Activated T-cell treated with anti-CD3 and anti-CD28 coated beads, Interleukin-2, amount 50 U/mL, for 1 hour (primary cell): ENCODE measurements around the gene POLD4.

Experiments used
- DNase-seq: peaks from one replicate; pipeline ENCODE4 v3.0.0-alpha.2; 2020

POLD4 gene

DNA sequence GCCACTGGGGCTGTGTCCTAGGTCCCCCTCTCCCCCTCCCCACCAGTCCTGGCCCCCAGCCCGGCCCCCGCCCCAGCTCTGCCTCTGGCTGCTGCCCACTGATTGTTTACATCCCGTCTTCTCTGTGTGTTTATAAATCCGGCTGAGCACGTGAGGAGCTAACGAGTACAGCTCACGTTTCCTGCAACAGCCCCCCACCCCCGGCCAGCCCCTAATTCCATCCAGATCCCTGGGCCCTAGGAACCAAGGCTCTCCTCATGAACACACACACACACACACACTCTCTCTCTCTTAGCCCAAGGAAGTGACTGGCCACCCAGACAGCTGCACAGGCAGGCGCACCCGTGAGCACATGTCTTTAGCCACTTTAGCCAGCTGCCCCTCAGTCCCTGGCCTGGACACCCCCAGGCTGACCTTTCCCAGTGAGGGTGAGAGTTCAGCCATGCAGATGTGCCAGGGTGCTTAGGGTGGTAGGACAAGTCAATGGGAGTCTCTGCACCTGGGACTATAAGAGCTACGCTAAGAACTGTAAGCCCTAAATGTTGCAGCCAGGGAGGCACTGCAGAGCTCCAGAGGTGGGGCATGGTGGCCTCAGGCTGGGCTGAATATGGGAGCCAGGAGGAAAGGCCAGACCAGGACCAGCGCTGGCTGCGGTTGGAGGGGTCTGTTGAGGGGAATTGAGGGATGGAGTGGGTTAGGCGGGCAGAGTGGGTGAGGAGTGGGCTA, 17.2 kb upstream of the POLD4 start:
- no peak for DNase-seq

DNA sequence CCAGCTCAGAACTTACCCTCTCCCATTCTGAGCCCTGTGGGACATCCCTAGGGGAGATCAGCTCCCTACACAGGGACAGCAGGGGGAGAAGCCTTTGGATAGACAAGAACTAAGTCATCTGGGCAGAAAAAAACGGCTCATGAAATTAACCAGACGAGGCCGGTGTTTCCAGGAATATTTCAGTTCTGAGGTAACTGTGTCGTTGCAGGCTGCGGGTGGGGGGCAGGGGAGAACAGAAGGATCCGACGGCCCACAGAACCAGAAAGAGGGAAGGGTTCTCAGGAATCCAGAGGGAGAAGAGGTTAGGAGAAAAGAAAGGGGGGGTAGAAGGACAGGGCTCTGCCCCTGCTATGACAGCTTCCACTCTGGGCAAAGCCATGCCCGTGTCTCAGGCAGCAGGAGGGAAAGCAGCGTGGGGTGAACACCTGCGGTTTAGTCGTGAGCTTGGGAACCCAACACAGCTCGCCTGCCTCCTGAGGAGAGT, 16.5 kb upstream of the POLD4 start:
- DNase-seq = no peak

DNA sequence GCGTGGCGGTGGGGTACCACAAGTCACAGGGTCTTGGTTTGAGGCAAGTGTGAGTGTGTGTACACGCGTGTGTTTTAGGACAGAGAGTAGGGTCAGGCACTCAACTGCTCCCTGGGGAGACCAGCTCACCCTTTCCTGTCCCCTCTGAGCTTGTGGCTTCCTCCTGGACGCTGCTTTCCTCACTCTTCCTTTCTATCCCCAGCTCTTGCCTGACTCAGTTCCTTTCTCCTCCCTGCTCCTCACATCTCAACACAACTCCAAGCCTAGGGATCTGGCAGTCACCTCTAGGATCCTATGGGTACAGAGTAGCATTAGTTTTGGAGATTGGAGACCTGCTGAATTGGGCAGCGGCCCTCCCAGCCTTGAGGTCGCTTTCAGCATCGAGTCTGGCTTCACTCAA, 15.9 kb upstream of the POLD4 start:
- no peak for DNase-seq

DNA sequence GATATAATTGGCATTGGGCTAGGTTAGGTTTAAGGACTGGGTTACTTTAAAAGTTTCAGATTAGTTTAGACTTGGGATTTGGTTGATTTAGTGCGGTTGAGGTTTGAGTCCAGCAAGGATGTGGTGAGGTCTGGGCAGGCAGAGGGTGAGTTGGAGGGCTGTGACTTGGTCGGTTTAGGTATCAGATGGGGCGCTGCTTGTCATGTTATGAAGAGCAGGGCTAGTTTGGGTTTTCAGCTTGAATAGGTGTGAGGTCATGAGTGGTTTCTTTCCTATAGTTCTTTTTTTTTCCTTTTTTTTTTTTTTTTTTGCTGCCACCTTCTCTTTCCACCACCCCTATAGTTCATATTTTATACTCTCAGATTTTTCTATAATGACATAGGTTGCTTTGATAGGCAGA, 15.3 kb upstream of the POLD4 start:
- no peak for DNase-seq

DNA sequence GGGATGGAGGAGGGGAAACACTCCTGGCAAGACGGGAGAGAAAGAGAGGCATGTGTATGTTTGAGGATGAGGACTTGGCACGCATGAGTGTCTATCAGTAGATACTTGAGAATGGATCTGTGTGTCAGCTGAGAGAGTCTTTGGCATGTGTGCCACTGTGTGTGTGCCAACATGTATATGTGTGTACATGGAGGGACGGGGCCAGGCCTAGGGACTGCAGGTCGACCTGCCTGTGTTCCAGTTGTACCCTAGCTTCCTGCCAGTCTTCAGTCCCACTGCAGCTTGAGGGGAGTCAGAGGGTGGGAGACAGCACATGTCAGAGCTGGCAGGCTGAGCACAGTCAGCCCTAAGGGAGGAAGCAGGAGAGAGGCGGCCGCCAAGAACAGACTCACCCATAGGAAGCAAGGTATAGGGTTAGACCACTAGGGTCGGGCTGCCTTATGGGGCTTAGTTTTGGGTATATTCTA, 14.4 kb upstream of the POLD4 start:
- no peak for DNase-seq

DNA sequence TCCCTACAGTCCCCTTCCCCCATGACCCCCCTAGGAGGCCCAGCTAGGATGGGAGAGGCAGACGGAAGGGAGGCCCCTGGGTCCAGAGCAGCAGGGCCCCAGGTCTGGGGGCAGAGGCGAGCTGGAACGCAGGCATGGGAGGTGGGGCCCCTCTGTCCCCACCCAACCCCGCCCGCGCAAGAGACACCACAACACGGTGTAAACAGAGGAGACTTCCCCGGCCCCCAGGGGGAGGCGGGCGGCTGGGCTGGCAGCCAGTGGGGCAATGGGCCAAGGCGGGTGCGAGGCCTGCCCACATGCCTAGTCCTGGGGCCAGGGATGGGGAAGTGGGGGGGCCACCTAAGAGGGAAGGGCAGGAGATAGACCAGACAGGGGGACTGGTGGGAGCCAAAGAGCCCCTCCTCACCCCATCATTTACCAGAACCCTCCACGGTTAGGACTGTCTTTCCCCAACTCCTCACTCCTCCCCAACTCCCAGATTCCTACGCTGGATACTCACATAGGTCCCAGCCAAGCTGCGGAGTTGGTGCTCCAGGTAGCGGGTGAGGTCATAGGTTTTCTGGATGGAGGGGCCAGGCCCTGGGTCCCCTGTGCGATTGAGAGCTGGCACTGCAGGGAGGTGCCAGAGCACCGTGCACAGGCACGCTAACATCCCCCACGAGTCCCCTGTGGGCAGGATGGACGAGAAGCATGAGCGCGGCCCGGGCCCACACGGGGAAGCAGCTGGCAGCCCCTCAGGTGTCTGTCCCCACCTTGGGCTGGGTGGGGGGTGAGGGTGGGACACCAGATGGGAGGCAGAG, 13.8 kb upstream of the POLD4 start:
- no peak for DNase-seq

DNA sequence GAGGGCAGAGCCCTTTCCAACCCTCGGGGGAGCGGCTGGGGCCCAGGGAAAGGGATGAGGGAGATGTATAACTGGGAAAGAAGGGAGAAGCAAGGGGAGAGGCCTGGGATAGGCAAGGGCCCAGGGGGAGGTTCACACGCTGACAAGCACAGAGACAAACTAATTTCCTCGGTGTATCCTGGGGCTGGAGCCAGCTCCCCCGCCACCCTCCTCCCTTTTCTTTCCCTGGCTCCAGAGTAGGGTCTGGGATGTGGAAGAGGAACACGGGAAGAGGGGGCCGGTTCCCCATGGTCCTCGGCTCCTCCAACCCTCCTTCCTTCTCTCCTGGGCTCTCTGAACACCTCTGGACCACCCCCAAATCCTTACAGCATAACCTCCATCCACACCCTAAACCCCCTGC, 13.2 kb upstream of the POLD4 start:
- DNase-seq = no peak

DNA sequence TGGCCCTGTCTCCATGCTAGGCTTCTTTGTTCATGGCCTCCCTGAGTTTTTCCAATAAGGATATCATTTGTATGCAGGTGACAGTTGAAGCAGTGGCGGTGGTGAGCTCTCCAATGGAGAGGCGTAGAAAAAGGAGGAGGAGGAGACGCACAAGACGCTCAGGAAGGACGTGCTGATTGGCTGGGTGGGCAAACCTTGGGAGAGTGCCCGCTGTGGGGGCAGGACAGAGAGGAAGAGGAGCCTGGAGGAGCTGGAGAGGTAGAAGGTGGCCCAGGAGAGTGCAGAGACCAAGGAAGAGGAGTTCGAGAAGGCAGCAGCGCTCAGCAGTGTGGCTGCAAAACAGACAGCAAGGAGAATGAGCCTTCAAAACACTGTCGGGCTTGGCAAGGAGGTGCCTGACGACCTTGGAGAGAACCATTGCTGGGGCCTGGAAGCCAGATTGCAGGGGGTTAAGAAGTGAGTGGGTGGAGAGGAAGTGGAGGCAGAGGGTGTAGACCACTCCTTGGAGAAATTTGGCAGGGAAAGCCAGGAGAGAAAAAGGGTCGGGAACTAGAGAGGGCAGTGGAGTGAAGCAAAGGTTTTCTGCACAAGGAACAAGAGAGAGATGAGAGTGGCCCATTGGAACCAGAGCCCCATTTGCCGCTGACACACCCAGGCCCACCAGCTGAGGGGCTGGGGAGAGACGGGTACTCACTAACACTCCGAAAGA, 12.5 kb upstream of the POLD4 start:
- no peak for DNase-seq

DNA sequence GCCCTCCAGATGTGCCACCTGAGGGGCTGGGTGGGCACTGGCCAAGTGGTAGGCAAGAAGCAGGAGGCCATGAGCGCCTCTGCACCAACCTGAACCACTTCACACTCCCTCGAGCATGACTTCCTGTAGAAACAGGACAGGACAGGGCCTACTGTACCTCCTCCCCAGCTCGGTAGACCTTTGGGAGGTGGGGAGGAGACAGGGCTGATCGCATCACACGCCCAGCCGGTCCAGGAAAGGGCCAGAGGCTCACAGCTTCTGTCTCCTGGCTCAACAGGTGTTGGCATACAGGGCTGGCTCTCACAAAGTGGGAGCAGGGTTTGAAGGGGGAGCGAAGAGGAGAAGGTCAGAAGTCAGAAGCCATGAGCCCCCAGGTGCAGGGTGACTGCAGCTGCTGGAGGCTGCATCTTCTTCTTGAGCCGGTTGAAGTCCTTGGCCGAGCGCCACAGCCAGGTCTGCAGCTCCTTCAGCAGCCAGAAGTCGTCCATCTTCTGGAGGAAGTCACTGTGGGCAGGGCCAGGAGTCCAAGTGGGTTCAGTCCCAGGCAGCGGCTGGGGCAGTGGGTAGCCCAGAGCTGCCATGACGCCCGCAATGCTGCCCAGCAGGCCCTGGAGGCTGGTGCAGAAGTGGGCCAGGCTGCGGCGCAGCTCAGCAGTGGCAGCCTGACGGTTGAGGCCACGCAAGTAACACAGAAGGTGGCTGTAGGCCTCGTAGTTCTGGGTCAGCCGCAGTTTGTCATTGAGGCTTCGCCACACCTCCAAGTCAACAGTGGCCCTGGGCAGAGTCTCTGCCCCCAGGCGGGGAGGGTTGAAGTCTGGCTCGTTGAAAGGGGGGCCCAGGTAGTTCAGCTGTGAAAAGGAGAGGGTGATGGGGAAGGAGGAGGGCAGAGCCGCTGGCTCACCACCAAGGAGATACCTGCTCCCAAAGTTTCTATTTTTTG, 11.7 kb upstream of the POLD4 start:
- DNase-seq = no peak

DNA sequence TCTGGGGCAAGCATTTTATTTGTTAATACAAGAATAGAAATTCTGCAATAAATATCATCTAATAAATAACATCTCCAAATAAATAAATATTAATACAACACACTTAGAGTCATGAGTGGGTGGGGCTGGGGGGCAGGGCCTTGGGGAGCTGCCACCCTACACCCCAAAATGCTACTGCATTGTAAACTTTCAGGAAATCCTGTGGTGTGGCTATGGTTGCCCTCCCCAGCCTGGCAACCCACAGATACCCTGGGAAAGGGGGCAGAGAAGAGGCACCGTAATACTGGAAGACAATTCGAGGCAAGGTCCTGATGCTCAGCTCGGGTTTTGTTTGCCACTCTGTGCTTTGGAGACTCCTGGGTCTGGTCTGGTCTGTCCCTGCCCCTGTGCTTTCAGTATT, 10.8 kb upstream of the POLD4 start:
- DNase-seq = no peak

DNA sequence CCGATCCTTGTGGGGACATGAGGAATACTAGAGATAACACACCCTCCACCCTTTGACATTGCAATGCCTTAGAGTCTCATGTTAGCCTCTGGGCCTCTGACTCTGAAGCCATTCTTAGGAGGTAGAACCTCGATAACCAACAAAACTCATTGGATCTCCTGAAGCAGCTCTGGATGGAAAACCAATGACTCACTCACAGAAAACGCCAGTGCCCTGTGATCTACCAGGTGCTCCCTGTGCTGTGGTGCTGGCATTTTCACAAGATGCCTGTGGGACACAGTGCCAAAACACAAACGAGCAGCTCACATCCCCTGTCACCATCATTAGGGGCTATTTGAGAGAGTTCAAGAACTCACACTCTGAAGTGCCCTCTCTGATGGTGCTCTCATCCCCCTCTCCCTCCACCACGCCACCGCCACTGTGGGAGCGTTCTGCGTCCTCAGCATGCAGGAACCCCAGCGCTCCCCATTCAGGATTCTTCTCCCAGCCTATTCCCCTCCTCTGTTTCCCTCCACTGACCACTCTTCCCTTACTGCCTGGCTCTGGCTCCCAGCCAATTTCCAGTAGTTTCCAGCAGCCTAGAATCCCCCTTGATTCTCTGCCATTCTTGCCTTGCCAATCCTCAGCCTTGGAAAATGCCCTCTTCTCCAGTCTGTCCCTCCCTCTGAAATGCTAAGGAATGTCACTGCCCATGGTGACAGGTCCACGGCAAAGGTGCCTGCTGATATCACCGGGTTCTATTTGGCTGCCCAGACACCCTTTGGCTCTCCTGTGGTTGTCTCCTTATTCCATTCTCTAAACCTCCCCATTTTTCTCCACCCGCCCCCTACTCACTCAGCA, 4.7 kb upstream of the POLD4 start:
- DNase-seq = no peak

DNA sequence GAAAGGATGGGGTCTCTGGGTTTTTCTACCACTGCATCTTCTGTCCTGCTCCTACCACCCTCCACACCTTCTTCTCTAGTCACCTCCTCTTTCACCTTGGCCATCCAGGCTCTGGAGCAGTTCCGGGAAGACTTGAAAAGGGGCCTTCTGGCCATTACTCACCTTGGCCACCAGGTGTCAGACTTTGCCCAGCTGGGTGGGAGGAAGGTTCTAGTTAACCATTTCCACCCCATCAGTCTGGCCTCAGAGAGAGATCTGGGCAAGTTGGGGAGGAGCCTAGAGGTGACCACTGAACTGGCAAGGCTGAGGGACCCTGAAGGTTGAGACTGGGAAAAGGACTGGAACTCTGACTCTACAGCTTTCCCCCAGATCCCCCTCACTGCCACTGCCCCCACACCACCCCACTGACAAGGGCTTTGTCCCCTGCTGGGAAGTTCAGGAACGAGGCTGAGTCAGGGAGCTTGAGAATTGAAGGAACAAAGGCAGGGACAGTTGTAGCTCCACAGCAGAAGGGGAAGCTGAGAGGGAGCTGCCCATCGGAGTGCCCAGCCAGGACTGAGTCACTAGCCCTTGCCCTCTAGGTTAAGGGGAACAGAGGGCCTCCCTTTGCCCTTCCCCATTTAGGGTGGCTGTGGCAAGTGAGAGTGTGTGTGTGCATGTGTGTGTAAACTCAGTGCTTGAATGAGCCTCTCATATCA, 3.7 kb upstream of the POLD4 start:
- DNase-seq = peak; percentile 71

DNA sequence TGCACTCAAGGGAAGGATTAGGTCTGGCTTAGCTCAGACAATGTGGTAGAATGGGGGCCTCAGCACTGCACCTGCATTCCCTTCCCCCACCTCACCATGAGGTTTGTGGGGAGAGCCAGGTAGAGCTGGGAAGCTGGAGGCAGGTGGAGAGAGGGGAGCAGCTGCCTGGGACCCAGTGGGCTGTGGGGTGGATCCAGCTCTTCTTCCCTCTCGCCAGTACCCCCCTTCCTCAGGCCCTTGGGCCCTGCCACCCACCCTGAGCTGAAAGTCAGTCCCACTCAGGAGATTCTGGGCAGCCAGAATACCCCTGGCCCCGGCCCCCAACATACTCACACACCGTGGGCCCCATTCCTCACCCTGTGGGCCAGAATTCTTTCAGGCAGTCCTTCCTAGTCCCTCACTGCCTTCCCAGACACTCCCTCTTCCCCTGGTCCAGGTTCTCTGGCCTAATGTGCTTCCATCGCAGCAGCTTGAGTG, 3.1 kb upstream of the POLD4 start:
- DNase-seq = no peak

DNA sequence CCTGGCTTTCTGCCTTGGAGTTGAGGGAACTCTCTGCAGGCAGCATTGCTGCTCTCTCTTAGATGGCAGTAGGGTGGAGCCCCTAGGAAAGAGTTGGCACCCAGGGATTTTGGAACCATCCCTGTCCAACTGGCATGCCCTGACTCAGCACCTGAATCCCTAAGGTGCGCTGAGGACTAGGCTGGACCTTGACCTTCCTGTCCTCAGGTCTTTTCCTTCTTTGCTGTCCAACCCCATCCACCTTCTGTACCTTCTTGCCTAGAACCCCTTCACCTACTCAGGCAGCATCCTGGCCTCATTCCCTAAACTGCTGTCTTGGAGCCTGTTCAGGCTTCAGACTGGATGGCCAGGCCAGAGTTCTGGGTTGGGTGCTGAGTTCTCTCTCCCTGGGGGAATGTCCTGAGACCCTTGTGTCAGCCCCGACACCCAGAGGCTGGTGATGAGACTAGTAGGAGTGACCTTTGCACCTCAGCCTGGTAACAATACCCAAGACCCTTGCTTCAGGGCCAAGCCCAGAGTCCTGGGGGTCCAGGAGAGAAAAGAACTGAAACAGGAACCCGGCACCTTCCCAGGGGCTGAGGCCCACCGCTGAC, 2.5 kb upstream of the POLD4 start:
- DNase-seq = no peak

DNA sequence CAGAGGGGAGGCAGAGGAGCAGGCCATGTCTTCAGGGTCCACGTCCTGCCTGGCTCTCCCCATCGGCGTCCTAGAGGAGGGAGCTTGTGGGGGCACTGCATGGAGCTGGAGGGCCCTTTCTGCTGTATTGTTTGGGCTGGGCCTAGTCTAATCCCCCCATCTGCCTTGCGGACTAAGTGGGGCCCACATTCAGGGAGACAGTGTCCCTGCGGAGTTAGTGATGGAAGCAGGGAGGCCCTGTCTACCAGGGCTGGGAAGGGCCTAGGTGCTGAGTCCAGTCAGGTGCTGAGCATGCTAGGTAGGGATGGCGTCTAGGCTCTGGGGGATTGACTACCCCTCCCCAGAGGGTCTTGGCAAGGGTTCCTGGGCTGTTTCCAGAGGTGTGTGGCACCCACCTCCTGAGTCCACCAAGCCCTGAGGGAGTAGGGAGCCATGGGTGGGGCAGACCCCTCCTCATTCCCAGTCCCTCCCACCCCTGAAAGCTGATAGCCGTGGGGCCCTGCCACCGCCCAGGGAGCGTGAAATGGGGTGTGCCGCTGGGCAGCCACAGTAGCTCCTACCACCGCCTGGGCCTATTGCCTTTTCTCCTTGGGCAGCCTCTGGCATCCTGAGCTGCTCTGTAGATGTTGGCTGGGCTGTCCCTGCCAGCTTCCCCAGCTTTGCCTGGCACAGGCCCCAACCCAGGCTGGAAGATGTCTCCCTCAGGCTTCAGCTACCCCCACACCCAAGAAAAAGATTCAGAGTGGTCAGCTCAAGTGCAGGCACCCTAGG, 1.9 kb upstream of the POLD4 start:
- DNase-seq = no peak

DNA sequence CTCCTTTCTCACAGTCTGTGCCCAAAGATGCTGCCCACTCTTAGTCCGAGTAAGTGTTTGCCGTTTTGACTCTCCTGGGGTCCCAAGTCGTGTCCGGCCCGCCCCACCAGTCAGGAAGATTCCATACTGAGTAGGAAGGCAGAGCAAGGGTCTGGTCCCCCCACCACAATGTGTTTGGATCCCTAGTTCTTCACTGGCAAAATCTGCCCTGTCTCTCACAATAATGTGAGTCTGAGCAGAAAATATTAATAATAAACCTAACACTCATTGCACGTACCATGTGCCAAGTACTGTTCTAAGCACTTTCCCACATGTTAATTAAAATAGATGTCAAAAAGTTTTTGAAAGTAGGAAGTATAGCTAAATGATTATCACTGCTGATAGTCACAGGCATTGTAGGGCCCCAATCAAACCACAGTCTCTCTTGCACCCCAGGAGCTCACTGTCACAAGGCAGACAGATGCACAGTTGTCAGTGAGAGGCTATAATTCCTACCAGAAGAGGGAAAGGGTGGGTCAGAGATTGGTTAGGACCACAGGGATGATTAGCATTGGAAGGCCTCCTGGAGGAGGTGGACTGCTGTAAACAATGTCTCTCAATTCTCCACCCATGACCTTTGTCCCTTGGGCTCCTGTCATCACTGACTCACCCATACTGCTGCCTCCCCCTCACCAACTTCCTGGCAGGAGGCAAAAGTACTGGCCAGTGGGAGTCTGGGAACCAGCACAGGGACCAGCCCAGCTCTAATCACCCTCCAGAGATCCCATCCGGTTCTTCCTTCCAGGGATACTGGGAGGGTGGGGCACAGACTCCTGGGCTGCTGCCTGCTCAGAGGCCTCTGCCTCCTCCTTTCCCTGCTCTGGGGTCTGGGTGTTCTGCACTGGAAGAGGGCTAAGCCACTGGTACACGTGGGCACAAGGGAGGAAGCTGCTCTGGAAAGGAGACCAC, 1.0 kb upstream of the POLD4 start:
- DNase-seq = peak; percentile 41

DNA sequence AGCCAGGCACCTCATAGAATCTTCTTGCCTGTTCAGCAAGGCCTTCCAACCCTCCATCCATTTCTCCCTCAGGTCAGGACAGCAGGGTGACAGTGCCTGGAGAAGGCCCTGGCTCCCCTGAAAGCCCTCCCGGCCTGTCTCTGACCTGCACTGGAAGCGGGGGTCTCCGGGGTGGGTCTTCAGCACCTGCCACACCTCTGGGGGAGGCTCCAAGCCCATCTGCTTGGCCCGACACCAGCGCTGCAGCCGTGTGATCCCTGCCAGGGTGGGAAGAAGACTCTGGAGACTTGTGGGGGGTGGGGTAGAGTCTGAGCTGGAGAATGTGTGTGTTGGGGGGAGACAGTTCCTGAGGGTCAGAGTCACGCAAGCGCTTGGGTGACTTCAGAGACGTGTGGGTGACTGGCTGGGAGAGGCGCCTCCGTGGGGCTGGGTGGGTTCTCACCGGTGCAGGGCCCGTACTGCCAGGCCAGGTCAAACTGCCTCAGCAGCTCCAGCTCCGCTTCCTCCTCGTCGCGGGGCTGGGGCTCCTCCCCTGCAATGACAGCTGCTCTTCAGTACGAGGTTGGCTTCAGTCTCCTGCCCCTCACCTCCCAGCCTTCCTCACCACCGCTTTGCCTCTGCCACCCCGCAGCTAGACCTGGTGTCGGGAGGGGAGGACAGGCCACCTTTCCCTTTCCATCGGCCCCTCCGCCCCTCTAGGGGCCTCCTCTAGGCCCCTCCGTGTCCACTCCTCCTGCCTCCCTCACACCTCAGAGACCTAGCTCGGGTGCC, 615 bp downstream of the POLD4 start:
- no peak for DNase-seq
